Stimulated activated effector memory CD8-positive, alpha-beta T cell treated with anti-CD3 and anti-CD28 coated beads, Interleukin-12 subunit alpha, Interleukin-12 subunit beta, amount 100 ng/mL, for 72 hours (primary cell): Measurements from ENCODE around the gene EIF6.
A peak's percentile ranks its signal among the peaks of the same experiment; 100 is the strongest.
"Not testable (repeated sequence)": the region's sequence is repeated elsewhere in the genome, so short reads cannot be mapped to it uniquely, and the experiment has no call there.

Source experiments
- ATAC-seq: fragments of 150-1000 bp; cut with Tn5 transposase; 2 replicates; pipeline ENCODE4 v1.10.0; 2021
- DNase-seq, 2 donors: peaks; one replicate each; pipeline ENCODE4 v3.0.0; 2021 to 2022; ENCODE audit warnings: low spot score in 2 of 2
- H3K27ac Mint-ChIP-seq: one replicate; pipeline ENCODE4 v1.8.0; 2022; ENCODE audit warnings: mild to moderate bottlenecking, mixed read lengths
- H3K36me3 Mint-ChIP-seq: one replicate; pipeline ENCODE4 v1.8.0; 2022; ENCODE audit warnings: mild to moderate bottlenecking, mixed read lengths
- H3K4me1 Mint-ChIP-seq: one replicate; pipeline ENCODE4 v1.8.0; 2022; ENCODE audit warnings: mixed read lengths
- H3K4me3 Mint-ChIP-seq: one replicate; pipeline ENCODE4 v1.8.0; 2022; ENCODE audit warnings: mild to moderate bottlenecking, mixed read lengths
- H3K9me3 Mint-ChIP-seq: one replicate; pipeline ENCODE4 v1.8.0; 2022; ENCODE audit warnings: mixed read lengths

Gene EIF6

DNA sequence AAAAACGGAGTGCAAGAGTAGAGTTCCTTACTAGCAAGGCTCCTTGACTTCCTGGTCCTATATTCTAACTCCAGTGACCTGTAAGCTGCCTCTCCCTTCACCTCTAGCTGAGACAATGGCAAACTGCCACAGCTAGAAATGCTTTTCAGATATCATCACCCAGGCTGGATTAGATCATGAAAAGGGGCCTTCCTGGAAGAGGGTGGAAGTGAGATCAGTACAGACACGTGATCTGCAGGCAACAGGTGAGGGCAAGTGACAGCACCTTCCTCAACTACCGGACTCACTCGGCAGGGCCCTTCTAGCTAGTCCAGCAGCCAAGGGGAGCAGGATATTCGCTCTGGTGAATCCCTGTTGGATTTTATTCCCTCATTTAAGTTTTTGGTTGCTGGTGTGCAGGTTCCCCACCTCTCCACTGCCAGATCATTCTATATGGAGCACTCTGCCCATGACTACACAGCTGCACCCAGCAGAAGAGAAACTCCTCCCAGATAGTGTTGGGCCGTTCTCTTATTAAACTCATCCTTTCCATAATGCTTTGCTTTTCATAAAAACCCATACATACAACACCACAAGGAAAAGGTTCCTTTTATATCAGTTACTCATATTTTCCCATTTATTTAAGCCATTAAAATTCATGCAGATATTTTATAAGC lies 34.1 kb upstream of the EIF6 start:
- H3K4me1 Mint-ChIP-seq, result peaks cover 44% of the 10 kb centered on the region
- H3K27ac Mint-ChIP-seq, result peak overlapping the region; percentile 83
- DNase-seq (no peak), ATAC-seq (peak; percentile 33)
- H3K36me3 Mint-ChIP-seq, result peaks cover 8% of the 10 kb centered on the region
- no peak overlapping the region for H3K4me3 Mint-ChIP-seq
- no peaks in the 10 kb centered on the region for H3K9me3 Mint-ChIP-seq

DNA sequence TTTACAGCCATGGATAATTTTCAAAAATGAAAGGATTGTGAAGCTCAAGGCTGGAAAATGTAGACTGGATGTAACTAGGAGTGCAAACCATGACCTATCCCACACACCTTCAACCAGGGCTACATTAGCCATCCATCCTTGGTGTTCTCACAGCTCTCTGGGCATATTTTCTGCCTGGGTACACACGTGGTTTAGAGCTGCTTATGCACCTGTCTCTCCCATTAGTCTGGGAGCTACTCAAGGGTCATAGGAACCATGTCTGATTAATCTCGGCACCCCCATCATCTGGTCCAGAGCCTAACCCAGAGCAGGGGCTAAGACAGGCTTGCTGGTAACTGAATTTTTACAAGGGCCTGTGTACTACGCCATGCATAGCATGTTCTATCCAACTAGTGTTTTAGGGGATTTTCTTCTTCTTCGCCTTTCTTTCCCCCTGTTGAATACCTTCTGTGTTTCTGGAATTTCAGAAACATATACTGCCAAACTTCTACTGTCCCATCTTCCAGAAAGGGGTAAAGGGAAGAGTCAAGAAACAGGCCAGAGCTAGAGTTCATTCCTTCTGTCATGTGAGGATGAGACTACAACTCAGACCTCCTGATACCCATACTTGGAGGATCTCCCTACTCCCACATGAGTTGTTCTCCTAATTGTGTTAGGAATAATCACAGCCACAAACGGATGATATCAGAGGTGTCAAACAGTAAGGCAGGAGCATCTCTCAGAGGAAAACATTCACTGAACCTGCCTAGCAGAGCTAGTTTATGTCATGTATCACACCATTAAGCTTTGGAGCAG lies 33.0 kb upstream of the EIF6 start:
- no peak for ATAC-seq
- Mint-ChIP-seq H3K4me1 (peaks cover 40% of the 10 kb centered on the region), H3K36me3 (peaks cover 14% of the 10 kb centered on the region), H3K4me3 (no peak overlapping the region), H3K9me3 (no peaks in the 10 kb centered on the region), H3K27ac (peak overlapping the region; percentile 83)
- DNase-seq, result no peak

DNA sequence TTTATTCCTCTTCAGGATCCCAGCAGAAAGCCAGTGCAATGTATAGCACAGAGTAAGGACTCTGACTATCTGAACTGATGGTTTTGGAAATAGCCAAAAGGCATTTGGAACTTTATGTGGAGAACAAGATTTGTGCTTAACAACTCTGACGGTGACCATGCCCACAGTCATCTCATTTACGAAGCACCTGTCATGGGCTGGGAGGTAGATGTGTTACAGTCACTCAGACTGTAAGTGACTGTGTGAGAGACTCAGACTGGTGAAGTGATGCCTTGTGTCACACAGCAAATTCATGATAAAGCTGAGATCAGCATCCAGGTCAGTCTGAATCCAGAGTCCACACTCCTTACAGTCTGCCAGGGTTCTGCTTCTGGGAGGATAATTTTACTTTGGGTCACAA lies 31.5 kb upstream of the EIF6 start:
- H3K36me3 Mint-ChIP-seq, result peaks cover 17% of the 10 kb centered on the region
- H3K9me3 Mint-ChIP-seq, result no peaks in the 10 kb centered on the region
- peak overlapping the region; percentile 74 for H3K27ac Mint-ChIP-seq
- DNase-seq (no peak), ATAC-seq (peak; percentile 51)
- no peak overlapping the region for H3K4me3 Mint-ChIP-seq
- peaks cover 53% of the 10 kb centered on the region for H3K4me1 Mint-ChIP-seq

DNA sequence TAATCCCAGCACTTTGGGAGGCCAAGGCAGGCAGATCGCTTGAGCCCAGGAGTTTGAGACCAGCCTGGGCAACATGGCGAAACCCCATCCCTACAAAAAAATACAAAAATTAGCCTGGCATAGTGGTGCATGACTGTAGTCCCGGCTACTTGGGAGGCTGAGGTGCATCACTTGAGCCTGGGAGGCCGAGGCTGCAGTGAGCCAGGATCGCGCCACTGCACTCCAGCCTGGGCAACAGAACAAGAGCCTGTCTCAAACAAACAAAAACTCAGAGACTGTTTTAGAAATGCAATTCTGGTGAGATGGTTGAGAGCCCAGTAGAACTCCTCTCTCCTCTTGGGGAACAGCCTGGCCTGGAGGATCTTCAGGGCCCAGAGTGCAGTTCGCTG lies 31.1 kb upstream of the EIF6 start:
- ATAC-seq, DNase-seq, H3K9me3 Mint-ChIP-seq: not testable (repeated sequence)
- H3K4me1 Mint-ChIP-seq, result peaks cover 57% of the 10 kb centered on the region
- H3K36me3 Mint-ChIP-seq, result peaks cover 18% of the 10 kb centered on the region
- peak overlapping the region; percentile 74 for H3K27ac Mint-ChIP-seq
- H3K4me3 Mint-ChIP-seq, result peak overlapping the region; percentile 17

DNA sequence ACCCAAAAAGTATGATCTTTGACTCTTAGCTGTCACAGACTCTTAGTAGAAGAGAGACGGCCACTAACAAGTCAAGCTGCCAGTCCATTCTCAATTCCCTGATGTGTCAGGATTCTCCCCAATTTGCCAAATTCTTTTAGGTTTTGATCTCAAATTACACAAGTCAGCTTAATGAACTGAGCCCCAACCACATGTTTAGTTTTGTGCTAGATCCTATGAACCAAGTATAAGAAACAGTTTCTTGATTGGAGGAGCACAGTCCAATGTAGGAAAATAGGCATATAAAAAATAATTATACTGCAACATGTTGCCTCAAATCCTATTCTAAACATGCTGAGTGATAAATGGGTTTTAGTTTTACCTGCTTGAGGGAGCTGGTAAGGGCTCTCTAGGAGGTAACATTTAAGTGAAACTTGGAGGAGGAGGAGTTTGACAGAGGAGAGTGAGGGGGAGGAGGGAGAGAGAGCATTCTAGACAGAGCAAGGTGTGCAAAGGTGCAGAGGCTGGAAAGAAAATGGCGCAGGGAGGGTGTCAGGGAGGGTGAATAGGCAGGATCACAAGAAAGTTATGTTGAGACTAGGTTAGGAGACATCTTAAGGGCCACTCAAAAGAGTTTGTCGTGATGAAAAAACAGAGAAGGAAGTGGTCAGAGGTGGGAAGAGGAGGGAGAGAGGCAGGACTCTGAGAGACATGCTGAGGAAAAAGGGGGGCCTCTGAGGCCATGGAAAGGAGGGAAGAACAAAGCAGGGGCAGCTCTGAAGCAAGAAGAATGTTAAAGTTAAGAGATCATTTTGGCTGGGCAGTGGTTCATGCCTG lies 30.5 kb upstream of the EIF6 start:
- no peak for DNase-seq
- Mint-ChIP-seq H3K4me3 (peak overlapping the region; percentile 17), H3K4me1 (peaks cover 57% of the 10 kb centered on the region), H3K27ac (peak overlapping the region; percentile 74), H3K36me3 (peaks cover 24% of the 10 kb centered on the region), H3K9me3 (no peaks in the 10 kb centered on the region)
- ATAC-seq, result peak; percentile 44

DNA sequence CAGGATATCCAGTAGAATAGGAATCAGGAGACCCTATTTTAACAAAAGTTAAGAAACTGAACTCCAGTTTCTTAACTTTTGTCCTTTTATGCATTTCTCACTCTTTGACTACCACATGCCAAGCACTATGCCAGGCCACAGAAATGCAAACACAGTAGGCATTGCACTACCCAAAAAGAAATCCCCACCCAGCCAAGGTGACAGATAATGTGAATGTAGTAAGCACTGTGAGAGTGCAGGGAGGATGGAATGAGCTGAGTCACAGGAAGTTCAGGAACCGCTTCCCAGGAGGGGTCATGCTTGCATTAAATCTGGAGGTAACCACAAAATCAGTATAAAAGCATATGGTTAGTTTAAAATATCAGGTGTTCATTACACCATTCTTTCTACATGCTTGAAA lies 27.7 kb upstream of the EIF6 start:
- Mint-ChIP-seq H3K27ac (peak overlapping the region; percentile 71), H3K36me3 (peaks cover 26% of the 10 kb centered on the region), H3K9me3 (no peaks in the 10 kb centered on the region), H3K4me1 (peaks cover 53% of the 10 kb centered on the region), H3K4me3 (peak overlapping the region; percentile 5)
- no peak for DNase-seq
- peak; percentile 79 for ATAC-seq

DNA sequence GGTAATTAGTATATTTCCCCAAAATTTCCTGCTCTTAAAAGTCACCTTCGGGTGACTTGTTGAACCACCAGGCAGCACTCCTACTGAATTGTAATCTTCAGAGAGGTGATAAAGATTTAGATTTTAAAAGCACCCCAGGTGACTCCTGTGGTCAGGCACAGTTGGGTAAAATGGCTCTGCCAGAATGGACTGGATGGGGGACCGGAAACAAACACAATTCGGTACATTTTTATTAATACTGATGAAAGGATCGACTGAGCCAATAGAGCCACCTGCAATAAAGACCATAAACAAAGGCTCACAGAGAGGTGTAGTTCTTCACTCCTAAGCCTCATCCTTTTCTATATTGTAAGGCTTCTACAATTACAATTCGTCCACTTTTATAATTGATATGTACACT lies 27.2 kb upstream of the EIF6 start:
- DNase-seq, result no peak
- no peak for ATAC-seq
- no peaks in the 10 kb centered on the region for H3K9me3 Mint-ChIP-seq
- peak overlapping the region; percentile 71 for H3K27ac Mint-ChIP-seq
- H3K4me3 Mint-ChIP-seq, result peak overlapping the region; percentile 5
- peaks cover 58% of the 10 kb centered on the region for H3K4me1 Mint-ChIP-seq
- H3K36me3 Mint-ChIP-seq, result peaks cover 26% of the 10 kb centered on the region

DNA sequence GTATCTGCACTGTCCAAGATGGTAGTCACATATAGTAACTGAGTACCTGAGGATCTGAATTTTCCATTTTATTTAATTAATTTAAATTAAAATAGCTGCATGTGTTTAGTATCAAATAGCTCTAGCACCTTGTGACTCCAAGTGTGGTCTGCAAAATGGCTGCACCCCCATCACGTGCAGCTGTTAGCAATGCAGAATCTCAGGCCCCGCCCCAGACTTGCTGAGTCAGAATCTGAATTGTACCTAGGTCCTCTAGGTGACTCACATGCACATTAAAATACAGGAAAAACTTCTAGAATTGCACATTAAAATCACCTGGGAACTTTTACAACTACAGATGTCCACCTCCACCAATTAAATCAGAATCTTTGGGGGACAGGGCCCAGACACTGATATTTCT lies 26.8 kb upstream of the EIF6 start:
- Mint-ChIP-seq H3K4me1 (peaks cover 62% of the 10 kb centered on the region), H3K9me3 (no peaks in the 10 kb centered on the region), H3K4me3 (peak overlapping the region; percentile 5), H3K27ac (peak overlapping the region; percentile 71), H3K36me3 (peaks cover 26% of the 10 kb centered on the region)
- DNase-seq (peak in 1 of 2 donors; percentile 78), ATAC-seq (peak; percentile 76)

DNA sequence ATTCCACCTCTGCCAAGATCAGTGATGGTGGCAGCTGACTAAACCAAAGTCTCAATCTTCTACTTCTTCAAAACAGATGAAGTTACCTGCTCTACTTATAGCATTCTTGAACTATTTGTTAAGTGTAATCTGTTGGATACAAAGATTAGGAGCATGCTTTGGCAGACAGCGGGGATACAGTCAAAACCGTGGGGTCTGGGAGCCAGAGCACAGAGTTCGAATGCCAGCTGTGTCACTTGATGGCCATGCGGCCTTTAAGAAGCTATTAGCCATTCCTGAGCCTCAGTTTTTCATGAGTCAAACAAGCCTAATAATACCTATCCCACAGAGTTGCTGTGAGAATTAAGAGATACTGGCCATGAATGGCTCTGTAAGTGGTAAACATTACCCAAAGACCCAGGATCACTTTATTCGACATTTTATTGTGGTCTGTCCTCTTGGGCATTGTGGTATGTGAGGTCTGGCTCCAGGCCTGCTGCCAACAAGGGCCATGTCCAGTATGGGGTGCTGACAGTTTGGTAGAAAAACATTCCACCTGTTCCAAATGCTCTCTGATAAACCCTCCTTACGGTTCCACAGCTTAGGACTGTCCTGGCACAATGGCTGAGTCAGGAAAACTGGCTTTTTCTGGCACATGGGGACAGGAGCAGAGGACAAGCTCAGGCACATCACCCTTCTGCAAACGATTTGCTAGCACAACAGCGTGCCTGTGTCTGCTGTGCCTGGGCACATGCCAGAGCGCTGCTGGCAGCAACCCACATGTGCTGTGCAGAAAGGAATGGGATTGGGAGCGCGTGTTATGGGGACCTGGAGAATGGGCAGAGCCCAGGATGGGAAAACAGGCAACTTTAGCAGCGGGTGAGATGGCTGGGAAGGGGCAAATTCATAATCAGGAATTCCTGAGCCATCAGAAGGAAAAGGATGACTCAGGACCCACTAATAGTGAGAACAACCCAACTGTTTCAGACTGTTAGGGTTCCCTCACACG lies 23.4 kb upstream of the EIF6 start:
- Mint-ChIP-seq H3K27ac (peak overlapping the region; percentile 95), H3K36me3 (peaks cover 25% of the 10 kb centered on the region), H3K4me1 (peaks cover 74% of the 10 kb centered on the region), H3K4me3 (no peak overlapping the region), H3K9me3 (no peaks in the 10 kb centered on the region)
- DNase-seq (no peak), ATAC-seq (no peak)

DNA sequence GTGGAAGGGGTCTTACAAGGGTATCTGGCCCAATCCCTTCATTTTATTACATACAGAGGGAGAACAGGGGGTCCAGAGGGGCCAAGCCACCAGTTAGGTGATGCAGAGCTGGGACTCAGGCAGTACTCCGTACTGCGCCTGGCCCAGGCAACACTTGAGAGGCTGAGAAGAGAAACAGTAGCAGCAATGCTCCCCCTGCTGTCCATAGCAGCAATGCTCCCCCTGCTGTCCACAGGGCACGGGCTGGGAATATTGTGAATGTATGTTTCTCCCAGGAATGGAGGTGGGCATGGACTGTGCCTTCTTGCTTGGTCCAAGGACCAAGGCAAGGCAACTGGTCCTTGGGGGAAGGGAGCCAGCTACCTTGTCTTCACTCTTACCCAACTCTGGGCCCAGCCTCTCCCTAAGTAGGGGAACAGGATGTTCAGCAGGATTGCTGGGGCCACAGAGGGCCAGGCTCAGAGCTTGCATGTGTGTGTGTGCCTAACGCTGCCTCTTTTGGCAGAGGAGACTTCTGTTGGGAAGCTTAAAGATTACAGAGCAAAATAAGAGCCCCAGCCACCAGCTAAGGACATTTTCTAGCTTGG lies 22.5 kb upstream of the EIF6 start:
- Mint-ChIP-seq H3K27ac (peak overlapping the region; percentile 95), H3K36me3 (peaks cover 18% of the 10 kb centered on the region), H3K9me3 (no peaks in the 10 kb centered on the region), H3K4me1 (peaks cover 74% of the 10 kb centered on the region), H3K4me3 (peak overlapping the region; percentile 69)
- DNase-seq (peak in 1 of 2 donors; percentile 65), ATAC-seq (no peak)

DNA sequence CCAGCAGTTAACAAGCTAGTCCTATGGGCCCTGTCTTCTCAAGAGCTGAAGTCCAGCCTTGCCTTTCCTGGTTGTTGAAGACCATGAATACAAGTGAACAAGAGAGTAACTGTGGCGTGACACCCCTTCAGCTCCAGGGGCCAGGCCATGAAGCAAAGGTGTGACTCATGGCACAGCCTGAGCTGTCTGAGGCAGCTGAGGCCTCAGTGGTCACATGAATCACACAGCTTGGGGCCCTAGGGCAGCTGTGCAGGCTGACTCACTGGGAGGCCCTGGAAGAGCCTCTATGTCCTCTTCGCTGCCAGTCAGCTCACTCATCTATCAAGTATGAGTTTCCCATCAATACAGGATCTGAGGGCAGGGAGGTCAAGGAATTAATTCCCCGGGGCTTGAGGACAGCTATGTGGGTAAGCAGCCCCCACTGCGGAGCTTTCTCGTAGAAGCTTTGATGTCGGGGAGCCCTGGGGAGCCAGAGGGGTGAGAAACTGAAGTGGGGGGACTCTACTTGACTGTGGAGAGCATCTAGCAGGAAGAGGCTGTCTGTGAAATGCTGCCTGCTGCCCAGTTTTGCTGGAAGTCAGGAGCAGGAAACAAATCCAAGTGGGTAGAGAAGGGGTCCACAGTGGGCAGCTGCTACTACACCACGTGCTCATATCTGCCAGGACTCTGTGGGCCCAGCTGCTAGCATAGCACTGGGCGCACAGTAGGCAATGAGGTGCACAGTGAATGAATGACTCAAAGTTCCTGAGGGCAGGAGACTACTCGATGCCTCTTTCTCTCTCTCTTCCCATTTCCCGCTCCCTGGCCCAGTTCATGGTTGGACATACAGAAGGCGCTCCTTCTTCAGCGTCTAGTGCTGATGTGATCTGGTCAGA lies 21.3 kb upstream of the EIF6 start:
- Mint-ChIP-seq H3K4me1 (peaks cover 72% of the 10 kb centered on the region), H3K9me3 (no peaks in the 10 kb centered on the region), H3K27ac (peak overlapping the region; percentile 95), H3K4me3 (peak overlapping the region; percentile 69), H3K36me3 (peaks cover 18% of the 10 kb centered on the region)
- DNase-seq (peak; percentile 65 to 85), ATAC-seq (peak; percentile 98)

DNA sequence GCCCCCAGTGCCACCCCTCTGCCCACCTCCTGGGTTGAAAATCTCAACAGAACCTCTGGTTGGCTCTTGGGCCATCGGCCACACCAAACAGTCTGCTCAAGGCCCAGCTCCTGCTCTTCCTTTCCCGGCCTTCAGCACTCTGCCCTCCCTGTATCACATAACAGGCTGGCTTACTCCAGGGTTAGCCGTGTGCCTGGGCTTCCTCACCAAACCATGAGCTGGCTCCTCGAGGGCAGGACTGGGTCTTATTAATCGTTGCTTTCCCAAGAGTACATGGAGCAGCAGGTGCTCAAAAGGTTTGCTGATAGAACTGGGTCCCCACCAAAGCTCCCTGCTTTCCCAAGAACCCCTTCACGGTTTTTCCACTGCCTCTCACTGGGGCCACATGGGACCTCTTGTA lies 20.4 kb upstream of the EIF6 start:
- H3K36me3 Mint-ChIP-seq, result peaks cover 11% of the 10 kb centered on the region
- no peak for DNase-seq
- peaks cover 69% of the 10 kb centered on the region for H3K4me1 Mint-ChIP-seq
- ATAC-seq, result no peak
- peak overlapping the region; percentile 69 for H3K4me3 Mint-ChIP-seq
- H3K9me3 Mint-ChIP-seq, result no peaks in the 10 kb centered on the region
- H3K27ac Mint-ChIP-seq, result peak overlapping the region; percentile 95

DNA sequence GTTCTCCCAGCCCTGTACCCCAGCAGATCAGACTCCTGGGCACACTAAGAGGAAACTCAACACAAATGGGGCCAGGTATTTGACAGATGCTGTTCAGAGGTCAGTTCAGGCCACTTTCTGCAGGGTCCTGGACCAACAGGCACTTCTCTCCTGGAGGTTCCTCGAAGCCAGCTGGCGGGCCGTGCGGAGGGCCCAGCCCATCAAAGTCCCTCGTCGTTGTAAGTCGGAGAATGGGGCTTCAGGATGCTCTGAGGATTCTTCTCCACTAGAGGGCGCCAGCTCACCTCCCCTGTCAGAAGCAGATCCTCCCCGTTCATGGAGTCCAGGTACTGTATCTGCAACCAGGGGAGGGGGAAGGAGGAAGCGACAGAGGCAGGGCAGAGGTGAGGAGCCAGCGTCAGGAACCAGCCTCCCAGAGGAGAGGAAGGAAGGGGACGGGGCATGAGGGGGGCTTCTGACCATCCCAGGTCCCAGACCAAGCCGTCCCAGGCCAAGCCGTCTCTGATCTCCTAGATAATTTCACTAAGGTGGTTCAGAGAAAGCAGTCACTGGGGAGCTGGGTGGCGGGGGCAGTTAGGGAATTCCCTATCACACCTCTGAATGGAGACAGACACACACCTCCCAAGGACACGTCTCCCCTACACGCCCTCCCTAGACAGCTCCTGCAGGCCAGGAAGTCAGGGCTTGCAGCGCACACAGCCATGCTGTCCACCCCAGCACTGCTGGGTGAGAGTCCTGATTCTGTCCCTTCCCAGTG lies 19.3 kb upstream of the EIF6 start:
- Mint-ChIP-seq H3K4me3 (peak overlapping the region; percentile 14), H3K27ac (peak overlapping the region; percentile 95), H3K9me3 (no peaks in the 10 kb centered on the region), H3K36me3 (peaks cover 16% of the 10 kb centered on the region), H3K4me1 (peaks cover 70% of the 10 kb centered on the region)
- ATAC-seq, result peak; percentile 64
- peak; percentile 84 to 94 for DNase-seq
